NCI-H2107 (cell line): ENCODE data around the gene APBA2.

Experiments
- DNase-seq: peaks from one replicate; lab custom pipeline; 2025; lab: John Stamatoyannopoulos, UW

APBA2 gene

DNA sequence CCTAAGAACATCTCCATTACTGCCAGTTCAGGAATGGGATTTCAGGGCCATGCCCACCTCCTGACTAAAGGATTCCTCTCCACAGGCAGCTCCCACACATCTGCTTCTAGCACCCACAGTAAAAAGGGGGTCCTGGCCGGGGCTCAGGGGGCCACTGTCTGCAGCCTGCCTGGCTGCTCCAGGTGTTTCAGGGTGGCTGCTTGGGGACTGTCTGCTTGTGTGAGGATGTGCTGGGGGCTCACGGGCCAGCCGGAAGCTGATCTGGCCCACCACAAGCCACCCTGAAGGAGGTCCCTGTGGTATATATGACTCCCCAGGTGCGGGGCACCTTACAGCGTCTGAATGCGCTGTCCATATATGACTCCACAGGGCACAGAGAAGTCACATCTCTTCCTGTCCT is 248.5 kb downstream of the APBA2 start:
- DNase-seq: no peak

DNA sequence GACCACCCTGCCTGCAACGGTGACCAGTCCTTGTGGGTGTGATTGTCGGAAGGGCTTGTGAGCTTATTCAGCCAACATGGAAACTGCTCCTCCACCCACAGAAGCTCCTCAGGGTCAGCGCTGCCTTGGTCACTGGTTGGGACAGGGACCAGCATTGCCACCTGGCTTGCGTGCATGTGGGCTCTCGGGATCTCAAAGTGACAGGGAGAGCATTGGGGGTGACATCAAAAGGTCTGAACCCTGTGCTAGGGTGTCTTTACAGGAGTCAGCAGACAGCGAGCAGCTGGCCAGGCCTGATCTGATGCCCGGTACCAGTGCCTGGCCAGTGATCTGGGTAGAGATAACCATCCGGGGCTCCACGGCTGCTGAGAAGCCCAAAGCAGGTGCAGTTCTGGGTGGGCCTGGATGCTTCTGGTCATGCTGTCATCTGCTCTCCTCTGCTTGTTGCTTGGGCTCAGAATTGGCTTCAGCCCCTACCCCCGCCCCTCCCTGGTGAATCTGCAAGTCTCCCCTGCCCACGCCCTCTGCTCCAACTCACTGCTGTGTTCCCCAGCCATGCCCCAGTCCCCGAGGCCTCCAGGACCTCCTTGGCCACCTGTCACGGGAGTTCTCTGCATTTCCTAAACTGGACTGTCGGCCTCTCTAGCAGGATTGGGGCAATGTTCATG is 249.0 kb downstream of the APBA2 start:
- no peak for DNase-seq

DNA sequence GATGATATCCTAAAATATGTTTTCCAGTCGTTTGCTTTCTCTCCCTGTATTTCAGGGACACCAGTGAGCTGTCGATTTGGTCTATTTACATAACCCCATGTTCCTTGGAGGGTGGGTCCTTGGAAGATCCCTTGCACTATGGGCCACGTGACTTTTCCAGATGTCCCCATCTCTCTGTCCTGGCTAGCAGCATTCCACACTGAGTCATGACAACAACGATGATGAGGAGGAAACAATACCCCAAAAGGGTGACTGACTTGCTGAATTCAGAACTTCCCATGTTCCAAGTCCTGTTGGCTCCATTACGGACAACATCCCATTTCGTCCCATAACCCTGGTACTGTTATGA is 249.5 kb downstream of the APBA2 start:
- no peak for DNase-seq

DNA sequence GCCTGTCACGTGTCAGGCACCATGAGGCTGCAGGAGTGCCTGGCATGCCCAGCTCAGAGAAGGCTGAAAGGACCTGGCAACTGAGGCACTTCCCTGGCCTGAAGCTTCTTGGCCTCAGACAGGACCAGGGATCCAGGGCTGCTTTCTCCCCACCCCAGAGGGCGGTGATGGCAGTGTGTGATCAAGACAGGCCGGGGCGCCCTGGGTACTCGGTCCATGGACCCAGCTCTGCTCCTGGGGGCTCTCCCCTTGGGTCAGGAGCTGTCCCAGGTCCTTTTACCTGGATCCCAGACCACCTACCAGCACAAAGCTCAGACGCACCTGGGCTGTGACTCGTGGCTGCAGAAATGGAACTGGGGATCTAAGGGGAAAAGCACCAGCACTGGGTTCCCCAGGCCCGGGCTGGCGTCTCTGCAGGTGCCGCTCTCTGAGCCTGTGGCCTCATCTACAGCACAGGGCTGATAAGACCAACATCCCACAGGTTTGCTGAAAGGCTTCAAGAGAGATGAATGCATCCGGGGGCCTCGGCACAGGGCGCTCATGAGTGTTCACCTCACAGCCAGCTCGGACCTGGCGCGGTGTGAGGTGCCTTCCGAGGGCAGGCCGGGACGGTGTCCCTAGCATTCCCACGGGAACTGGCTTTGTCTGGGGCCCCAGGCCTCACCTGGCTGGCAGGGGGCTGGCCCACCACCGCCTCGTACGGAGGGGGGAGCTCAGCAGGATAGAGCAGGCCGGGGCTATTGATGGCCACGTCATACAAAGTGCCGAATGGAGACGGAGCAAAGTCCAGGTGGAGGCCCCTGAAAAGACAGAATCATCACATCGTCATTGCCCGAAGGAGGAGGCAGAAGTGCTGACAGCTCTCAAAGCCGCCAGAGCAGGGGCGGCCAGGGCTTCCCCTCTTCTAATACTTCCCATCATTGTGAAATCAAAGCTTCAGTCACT is 250.2 kb downstream of the APBA2 start:
- no peak for DNase-seq

DNA sequence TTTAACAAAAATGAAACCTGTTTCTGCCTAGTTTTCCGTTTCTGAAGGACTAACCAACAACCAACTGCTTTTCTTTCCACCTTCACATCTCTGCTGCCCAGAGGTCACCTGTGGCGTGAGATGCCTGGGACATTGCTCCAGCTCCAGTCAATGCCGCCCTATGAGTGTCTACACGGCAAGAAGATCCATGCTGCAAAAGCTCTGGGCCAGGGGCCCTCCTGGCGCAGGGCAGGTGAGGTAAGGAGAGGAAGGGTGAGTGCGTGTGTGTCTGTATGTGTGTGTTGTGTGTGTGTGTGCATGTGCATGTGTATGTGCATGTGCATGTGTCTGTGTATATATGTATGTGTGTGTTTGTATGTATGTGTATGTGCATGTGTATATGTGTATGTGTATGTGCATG is 252.5 kb downstream of the APBA2 start:
- DNase-seq: no peak

DNA sequence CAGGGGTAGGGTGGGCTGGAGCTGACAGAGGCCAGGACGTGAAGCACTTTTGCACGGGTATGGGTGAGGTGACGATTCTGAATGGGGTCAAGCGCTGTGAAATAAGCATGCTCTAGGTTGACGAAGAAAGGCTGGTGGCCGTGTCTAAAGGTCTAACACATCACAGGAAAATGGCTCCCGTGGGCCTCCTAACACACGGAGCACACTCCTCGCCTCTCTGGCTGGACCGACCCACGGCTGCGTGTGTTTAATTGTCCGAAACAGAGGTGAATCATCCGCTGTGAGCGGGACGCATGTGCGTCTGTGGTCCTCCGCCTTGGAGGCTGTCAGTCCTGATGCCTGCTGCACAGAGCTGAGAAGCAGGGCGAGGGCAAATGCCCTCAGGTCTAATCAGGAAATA is 253.3 kb downstream of the APBA2 start:
- no peak for DNase-seq

DNA sequence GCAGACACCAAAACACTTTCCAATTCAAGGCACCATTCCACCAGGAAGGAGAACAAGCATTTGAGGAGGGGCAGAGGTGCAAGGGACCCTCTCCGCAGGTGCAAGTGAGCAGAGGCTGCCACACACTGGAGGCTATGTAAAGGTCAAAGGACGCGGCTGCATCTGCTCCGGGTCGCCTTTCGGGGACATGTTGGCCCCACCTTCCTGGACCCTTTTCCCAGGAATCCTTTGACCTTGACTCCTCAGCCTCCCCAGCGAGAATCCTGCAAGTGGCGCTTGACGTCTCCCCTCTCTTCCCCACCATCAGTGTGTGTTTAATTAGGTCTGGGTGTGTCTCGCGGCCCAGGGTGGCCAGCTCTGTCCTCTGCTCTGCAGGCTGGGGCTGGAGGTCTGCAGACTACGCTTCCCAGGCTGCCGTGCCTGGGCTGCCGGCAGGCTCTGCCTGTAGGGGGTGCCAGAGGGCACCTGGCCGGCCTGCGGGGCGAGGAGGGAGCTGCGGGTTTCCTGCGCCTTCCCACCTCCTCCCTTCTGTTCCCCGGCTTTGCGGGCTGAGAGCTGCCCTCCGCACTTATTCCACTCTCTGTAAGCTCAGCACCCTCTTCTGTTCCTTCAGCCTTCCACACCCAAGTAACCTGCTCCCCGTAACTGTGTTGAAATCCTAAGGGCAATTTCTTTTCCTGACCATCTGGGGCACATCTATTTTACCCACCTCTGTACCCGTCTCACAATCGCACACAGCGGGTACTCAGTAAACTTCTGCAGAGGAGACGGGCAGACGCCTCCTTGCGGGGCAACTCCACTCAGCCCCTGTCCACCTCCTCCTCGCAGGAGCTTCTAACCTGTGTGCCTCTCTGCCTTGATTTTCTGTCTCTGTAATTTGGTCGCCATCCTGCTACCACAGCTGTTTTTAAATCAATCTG is 254.0 kb downstream of the APBA2 start:
- no peak for DNase-seq

DNA sequence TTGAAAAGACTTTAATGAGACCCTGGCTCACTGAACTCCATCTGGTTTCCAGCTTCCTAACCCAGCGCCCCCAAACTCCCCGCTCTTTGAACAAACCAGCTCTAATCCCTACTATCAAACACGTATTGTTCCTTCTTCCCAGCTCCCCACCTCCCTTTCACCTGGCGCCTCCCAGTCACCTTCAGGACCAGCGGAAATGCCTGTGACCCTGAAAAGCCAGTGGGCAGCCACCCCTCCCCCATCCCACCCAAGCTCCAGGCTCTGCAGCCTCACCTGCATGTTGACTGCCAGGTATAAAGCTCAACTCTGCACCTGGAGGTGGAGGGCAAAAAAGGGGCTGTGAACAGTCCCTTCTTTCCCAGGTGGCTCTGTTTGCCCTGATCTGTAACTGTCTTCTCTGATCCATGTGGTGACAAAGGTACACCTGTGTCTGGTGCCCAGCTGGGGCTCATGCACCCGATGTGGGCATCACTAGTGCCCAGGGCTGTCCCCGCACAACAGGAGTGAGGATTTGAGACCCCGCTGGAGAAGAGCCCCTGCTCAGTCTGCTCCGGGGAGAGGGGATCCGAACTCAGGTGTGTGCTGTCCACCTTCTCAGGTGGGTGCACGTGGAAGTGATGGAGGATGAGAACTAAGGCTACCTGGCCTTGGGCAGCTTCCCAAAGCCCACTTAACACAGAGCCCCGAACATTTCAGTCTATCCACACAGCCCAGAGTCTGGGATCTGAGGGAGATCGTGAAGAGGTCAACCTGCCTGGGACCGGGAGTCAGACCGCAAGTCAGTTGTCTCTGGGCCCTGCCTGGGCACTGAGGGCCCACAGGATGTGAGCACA is 254.9 kb downstream of the APBA2 start:
- DNase-seq: no peak

DNA sequence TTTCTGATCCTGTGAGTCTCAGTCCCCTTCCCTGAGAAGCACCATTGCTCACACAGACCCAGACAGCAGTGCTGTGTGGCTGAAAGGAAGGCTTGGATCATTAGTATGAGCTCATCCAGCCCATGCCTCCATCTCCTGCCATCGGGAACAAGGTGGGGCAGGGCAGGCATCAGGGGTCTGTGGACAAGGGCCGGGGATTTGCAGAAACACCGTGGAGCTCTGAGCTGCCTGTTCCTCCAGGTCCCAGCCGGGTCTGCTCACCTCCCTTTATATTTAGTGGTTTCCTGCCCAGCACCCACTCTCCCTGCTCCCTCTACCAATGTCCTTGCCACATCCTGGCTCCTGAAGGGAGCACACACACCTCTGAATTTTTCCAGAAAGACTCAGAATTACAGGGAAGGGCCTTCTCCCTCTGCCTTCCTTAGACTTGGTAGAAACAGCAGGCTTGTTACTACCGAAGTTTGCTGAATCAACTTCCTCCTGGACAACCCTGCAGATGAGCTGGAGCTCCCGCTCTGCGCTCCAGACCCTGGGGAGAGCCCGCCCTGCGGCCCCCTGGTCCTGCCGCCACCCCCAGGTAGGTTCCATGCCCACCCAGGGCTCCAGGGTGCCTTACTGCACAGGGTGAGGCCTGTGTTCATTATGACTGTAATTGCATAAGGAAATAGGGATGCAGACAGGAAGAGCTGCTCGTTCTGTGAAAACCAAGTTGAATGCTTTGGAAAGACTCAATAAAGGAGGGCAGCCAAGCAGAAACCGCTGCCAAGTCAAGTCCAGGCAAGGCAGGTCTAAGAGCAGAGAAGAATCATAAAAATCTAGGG is 255.7 kb downstream of the APBA2 start:
- DNase-seq: no peak

DNA sequence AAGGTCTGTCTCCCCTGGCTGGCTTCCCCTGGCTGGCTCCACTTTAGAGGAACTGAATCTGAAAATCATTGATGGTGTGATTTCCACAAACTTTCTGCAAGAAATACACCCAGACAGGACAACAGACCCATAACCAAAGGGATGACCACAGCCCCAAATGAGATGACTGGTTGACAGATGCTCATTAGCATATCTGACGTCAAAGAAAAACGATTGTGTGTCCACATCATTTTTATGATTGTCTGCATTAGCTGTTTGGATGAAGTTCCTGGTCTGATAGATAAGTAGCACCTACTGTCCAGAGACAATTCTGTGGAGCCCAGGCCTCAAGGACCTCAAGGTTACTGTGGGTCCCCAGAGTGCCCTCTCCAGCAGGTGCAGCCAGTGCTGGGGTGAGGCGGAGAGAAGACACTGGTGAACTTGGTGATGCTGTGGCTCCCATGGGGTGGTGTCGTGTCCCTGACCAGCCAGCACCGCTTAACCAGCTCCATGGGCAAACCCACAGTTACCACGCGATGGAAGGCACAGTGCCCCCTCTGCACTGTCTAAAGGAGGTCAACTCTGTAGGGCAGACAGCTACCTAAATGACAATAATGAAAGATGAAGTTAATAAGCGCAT is 256.5 kb downstream of the APBA2 start:
- DNase-seq: no peak

DNA sequence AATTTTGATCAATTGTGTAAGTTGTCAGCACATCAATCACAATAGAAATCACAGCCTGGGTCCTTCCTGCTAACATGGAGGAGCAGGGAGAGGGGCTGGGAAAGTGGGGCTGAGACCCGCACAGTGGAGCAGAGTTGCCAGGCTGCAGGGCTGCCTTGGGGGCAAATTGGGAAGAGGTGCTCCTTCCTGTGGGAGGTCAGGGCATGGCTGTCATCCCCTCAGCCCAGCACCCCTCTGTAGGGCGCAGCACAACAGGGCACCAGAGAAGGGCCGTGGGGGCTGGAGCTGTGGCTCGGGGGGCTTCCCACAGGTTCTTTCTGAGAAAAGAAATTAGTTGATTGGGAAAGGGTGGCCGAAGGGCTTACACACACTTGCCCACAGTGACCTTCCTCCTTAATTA is 257.5 kb downstream of the APBA2 start:
- DNase-seq: no peak

DNA sequence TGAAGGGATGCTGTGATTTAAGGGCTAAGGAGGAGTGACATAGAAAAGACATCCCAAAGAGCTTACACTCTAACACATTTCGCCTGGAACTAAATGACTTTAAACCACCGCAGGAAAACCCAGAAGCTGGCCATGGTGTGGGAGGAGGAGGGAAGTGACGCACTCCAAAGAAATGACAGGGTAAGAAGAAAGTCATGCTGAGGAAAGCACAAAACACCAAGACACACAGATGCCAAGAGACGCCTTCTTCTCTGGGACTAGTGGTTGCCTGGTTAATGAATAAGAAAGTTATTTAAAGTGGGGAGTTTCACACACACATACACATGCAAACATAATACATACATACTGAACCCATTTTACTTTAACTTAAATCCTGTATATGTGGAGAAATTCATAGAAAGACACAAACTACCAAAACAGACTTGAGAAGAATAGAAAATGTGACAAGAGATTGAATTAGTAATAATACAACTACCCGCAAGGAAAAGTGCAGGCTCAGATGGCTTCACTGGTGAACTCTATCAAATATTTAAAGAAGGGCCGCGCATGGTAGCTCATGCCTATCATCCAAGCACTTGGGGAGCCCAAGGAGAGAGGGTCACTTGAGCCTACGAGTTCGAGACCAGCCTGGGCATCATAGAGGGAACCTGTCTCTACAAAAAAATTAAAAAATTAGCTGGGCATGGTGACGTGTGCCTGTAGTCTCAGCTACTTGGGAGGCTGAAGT is 258.3 kb downstream of the APBA2 start:
- DNase-seq: no peak

DNA sequence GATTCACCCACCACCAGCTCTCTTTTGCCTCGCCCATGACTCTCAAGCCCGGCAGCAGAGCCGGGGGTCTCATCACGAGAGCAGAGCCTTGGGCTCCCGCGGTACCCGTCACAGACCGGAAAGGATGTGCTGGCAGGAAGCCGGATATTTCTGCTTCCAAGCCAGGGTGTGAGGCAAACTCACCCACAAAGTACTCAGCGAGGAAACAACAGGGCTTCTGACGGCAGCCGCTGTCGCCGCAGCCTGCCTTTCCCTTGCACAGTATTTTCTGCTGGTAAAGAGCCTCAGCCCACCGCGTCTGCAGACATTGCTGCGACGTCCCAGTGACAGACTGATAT is 263.9 kb downstream of the APBA2 start:
- no peak for DNase-seq

DNA sequence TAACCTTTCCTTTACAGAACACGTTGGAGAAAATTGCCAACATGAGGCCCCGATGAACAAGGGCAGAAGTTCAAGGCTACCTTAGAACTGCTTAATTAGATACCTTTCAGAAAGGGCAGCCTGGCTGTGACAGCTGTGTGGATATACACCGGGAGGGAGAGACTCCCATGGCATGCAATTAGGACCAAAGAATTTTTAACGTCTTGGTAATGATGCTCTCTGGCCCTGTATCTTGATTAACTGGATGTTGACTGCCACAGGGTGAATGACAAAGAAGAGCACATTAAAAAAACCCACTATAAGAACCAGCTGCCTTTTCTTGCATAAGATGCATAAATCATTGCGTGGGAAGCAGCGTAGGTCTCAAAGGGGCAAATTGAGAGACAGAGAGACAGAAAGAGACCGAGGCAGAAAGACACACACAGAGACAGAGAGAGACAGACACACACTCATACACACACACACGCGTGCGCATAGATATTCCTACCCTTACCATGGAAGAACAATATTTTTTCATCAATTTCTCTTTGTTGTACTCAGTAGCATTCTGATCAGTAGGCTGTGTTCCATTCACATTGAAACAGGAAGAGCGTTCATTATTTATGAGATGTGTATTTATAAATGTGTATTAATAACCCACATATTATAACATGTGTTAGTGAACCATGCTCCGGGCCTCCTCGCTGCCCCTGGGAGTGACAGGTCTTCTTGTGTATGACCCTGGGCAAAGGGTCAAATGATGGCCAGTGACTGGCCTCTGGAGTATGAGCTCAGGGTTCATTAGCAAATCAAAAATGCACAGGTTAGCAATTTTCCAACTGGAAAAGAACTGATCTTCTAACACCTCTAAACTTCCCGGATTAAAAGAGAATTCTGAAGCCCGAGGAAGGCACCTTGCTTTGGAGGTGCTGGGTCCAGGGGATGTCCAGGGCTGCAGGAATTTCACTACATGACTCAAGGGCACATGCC is 265.0 kb downstream of the APBA2 start:
- no peak for DNase-seq

DNA sequence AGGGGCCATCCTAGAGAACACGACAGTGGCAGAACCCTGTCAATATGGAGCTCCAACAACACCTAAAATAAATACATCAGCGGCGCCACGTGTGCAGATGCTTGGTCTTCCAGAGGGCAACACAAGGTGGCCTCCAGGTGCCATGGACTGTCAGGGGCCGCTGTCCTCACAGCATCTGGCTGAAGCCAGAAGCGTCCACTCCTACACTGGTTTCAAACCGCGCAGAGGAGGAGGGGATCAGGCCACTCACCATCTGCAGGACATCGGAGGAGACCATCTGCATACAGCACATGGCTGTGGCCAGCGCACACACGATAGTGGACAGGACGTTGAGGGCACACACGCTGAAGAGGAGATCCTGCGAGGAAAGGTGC is 265.7 kb downstream of the APBA2 start:
- DNase-seq: no peak

DNA sequence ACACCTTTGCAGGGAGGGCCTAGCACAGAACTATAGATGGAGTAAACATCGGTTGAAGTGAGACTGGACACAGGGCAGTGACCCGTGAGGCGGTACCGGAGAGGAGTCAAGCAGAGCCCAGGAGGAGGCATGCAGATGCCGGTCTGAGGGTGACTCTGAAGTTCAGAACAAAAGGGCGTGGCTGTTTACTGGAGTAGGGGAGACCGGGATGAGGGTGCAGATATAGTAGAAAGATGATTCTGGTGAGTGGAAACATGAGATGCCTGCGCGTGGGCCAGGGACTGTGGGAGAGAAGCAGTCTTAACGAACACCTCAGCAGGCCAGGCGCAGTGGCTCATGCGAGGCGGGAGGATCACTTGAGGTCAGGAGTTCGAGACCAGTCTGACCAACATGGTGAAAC is 270.7 kb downstream of the APBA2 start:
- DNase-seq: no peak

DNA sequence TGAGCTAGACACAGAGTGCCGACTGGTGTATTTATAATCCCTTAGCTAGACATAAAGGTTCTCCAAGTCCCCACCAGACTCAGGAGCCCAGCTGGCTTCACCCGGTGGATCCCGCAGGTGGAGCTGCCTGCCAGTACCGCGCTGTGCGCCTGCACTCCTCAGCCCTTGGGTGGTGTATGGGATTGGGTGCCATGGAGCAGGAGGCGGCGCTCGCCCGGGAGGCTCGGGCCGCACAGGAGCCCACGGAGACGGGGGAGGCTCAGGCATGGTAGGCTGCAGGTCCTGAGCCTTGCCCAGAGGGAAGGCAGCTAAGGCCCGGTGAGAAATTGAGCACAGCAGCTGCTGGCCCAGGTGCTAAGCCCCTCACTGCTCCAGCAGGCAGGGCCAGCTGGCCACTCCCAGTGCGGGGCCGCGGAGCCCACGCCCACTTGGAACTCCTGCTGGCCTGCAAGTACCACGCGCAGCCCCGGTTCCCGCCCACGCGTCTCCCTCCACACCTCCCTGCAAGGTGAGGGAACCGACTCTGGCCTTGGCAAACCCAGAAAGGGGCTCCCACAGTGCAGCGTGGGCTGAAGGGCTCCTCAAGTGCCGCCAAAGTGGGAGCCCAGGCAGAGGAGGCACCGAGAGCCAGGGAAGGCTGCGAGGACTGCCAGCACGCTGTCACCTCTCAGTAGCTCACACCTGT is 274.1 kb downstream of the APBA2 start:
- no peak for DNase-seq

DNA sequence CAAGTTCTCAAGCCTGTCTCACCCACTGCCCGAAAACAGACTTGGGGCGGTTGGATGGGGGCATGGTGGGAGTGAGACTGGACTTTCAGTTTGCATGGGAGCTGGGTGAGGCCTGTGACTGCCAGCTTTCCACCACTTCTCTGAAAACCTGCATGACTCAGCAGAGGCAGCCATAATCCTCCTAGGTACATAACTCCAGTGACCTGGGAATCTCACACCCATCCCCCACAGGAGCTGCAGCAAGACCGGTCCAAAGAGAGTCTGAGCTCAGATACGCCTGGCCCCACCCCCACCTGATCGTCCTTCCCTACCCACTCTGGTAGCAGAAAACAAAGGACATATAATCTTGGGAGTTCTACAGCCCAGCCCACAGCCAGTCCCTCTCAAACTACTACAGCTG is 276.6 kb downstream of the APBA2 start:
- no peak for DNase-seq
